HEK293 (cell line): ENCODE results near the gene TMEM150C.

ENCODE experiments used
- BCL11B ChIP-seq: fragments of 450-650 bp; formaldehyde crosslinking; IDR thresholded peaks from 2 replicates; pipeline ENCODE4 v1.5.1; 2016; ENCODE audit warnings: low read depth, missing biosample characterization, missing genetic modification characterization
- HOXA7 ChIP-seq: sonication (generic); formaldehyde crosslinking; IDR thresholded peaks from 2 replicates; pipeline ENCODE4 v1.8.1; 2022; ENCODE audit warnings: missing genetic modification reagents, borderline replicate concordance
- INSM2 ChIP-seq: fragments of 450-650 bp; formaldehyde crosslinking; IDR thresholded peaks from 2 replicates; pipeline ENCODE4 v1.5.1; 2016; ENCODE audit warnings: missing biosample characterization, missing genetic modification characterization
- MZF1 ChIP-seq: fragments of 450-650 bp; formaldehyde crosslinking; IDR thresholded peaks from 2 replicates; pipeline ENCODE4 v1.5.1; 2017; ENCODE audit warnings: missing biosample characterization, missing genetic modification characterization, borderline replicate concordance
- REPIN1 ChIP-seq: fragments of 450-650 bp; formaldehyde crosslinking; IDR thresholded peaks from 2 replicates; pipeline ENCODE4 v1.5.1; 2017; ENCODE audit warnings: missing biosample characterization, missing genetic modification characterization, low read depth
- SCRT2 ChIP-seq: fragments of 450-650 bp; formaldehyde crosslinking; IDR thresholded peaks from 2 replicates; pipeline ENCODE4 v1.5.1; 2016; ENCODE audit warnings: missing biosample characterization, missing genetic modification characterization
- SETDB1 ChIP-seq: IDR thresholded peaks from one replicate; pipeline ENCODE4 v1.6.1; 2017; ENCODE audit warnings: mild to moderate bottlenecking, low read length, moderate library complexity, mixed read lengths; ENCODE audit not compliant: insufficient read length
- SP2 ChIP-seq: fragments of 450-650 bp; formaldehyde crosslinking; IDR thresholded peaks from 2 replicates; pipeline ENCODE4 v1.5.1; 2016; ENCODE audit warnings: missing biosample characterization, missing genetic modification characterization
- ZBTB10 ChIP-seq: fragments of 450-650 bp; formaldehyde crosslinking; IDR thresholded peaks from 2 replicates; pipeline ENCODE4 v1.5.1; 2016; ENCODE audit warnings: missing biosample characterization, missing genetic modification characterization
- ZNF112 ChIP-seq: fragments of 450-650 bp; formaldehyde crosslinking; IDR thresholded peaks from 2 replicates; pipeline ENCODE4 v1.5.0; 2017; ENCODE audit warnings: missing biosample characterization, missing genetic modification characterization
- ZNF133 ChIP-seq: fragments of 450-650 bp; formaldehyde crosslinking; IDR thresholded peaks from 2 replicates; pipeline ENCODE4 v1.5.1; 2016; ENCODE audit warnings: missing biosample characterization, missing genetic modification characterization
- ZNF175 ChIP-seq: fragments of 450-650 bp; formaldehyde crosslinking; IDR thresholded peaks from 2 replicates; pipeline ENCODE4 v1.5.1; 2016; ENCODE audit warnings: missing biosample characterization, missing genetic modification characterization
- ZNF37A ChIP-seq: fragments of 450-650 bp; IDR thresholded peaks from 2 replicates; pipeline ENCODE4 v1.5.1; 2018; ENCODE audit warnings: missing biosample characterization, missing genetic modification characterization
- ZNF510 ChIP-seq: fragments of 450-650 bp; formaldehyde crosslinking; IDR thresholded peaks from 2 replicates; pipeline ENCODE4 v1.5.1; 2018; ENCODE audit warnings: mild to moderate bottlenecking, missing genetic modification characterization, missing biosample characterization; ENCODE audit not compliant: insufficient replicate concordance
- ZNF521 ChIP-seq: fragments of 450-650 bp; formaldehyde crosslinking; IDR thresholded peaks from 2 replicates; pipeline ENCODE4 v1.5.1; 2017; ENCODE audit warnings: missing biosample characterization, mild to moderate bottlenecking, missing genetic modification characterization
- ZNF548 ChIP-seq: fragments of 450-650 bp; formaldehyde crosslinking; IDR thresholded peaks from 2 replicates; pipeline ENCODE4 v1.5.1; 2016; ENCODE audit warnings: missing biosample characterization, missing genetic modification characterization
- ZNF555 ChIP-seq: fragments of 450-650 bp; formaldehyde crosslinking; conservative IDR thresholded peaks from 2 replicates; pipeline ENCODE4 v1.5.1; 2017; ENCODE audit warnings: missing biosample characterization, mild to moderate bottlenecking, missing genetic modification characterization, inconsistent platforms
- ZNF561 ChIP-seq: fragments of 450-650 bp; IDR thresholded peaks from 2 replicates; pipeline ENCODE4 v1.5.1; 2018; ENCODE audit warnings: missing biosample characterization, missing genetic modification characterization, borderline replicate concordance
- ZNF747 ChIP-seq: fragments of 450-650 bp; formaldehyde crosslinking; IDR thresholded peaks from 2 replicates; pipeline ENCODE4 v1.5.1; 2016; ENCODE audit warnings: missing biosample characterization, missing genetic modification characterization
- ZSCAN23 ChIP-seq: fragments of 450-650 bp; formaldehyde crosslinking; IDR thresholded peaks from 2 replicates; pipeline ENCODE4 v1.5.1; 2016; ENCODE audit warnings: missing biosample characterization, missing genetic modification characterization
- ZXDB ChIP-seq: fragments of 450-650 bp; formaldehyde crosslinking; IDR thresholded peaks from 2 replicates; pipeline ENCODE4 v1.5.1; 2016; ENCODE audit warnings: missing biosample characterization, missing genetic modification characterization
- TF ChIP-seq, protein P1 (sequence below): fragments of 450-650 bp; formaldehyde crosslinking; IDR thresholded peaks from 2 replicates; pipeline ENCODE4 v1.5.1; 2016; ENCODE audit warnings: missing biosample characterization, missing genetic modification characterization
- TF ChIP-seq, protein P2 (sequence below): fragments of 450-650 bp; formaldehyde crosslinking; IDR thresholded peaks from 2 replicates; pipeline ENCODE4 v1.5.1; 2016; ENCODE audit warnings: missing biosample characterization, missing genetic modification characterization
- TF ChIP-seq, protein P3 (sequence below): fragments of 450-650 bp; formaldehyde crosslinking; IDR thresholded peaks from 2 replicates; pipeline ENCODE4 v1.5.1; 2016; ENCODE audit warnings: missing biosample characterization, missing genetic modification characterization
- TF ChIP-seq, protein P4 (sequence below): fragments of 450-650 bp; formaldehyde crosslinking; IDR thresholded peaks from 2 replicates; pipeline ENCODE4 v1.5.1; 2017; ENCODE audit warnings: missing biosample characterization, missing genetic modification characterization
- TF ChIP-seq, protein P5 (sequence below): fragments of 450-650 bp; formaldehyde crosslinking; IDR thresholded peaks from 2 replicates; pipeline ENCODE4 v1.5.1; 2016; ENCODE audit warnings: missing biosample characterization, missing genetic modification characterization
- TF ChIP-seq, protein P6 (sequence below): fragments of 450-650 bp; formaldehyde crosslinking; IDR thresholded peaks from 2 replicates; pipeline ENCODE4 v1.5.1; 2016; ENCODE audit warnings: missing biosample characterization, missing genetic modification characterization, borderline replicate concordance

Gene TMEM150C

DNA sequence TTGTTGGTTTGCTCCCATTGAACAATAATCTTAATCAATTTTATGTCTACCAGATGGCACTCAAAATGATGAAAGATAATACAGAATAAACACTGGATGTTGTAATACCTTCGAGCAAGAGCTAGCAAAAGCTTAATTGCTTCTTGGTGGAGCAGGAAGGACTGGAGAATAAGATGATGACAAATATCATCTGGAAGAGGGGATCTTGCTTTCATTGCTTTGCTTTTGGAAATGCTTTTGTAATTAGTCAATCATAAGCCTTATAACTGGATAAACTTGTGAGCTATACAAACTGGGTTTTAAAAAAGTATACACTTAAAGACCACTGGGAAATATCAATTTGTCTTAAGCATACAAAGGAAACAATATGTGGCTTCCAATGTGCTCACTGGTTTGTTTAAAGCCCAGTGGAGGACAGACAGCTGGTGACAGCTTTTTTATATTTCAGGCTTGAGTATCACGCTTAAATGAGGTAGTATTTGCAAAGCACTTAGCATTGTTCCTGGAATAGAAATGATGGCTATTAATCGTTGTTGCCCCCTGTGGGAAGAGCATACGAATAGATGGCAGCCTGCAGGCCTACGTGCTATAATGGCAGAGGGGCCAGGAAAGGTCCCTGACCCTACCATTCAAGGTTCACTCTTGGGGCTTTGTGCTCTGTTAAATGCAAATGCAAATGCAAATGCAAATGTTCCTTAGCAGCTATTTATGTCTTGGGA lies 61.2 kb downstream of the TMEM150C start (continued):
- TF ChIP-seq ZSCAN23 (tag by site-specific recombination) (0 out of 2 replicates have a peak, but pooled peaks have one; percentile 11), ZBTB10 (tag by site-specific recombination) (no peak), ZNF510 (no peak), ZNF133 (tag by site-specific recombination) (no peak), MZF1 (tag by site-specific recombination) (peak; percentile 37; the same call in 1 of the 2 replicates), HOXA7 (CRISPR knock-in tag) (no peak), ZNF175 (no peak), ZNF521 (tag by site-specific recombination) (no peak), REPIN1 (tag by site-specific recombination) (no peak), SP2 (tag by site-specific recombination) (0 out of 2 replicates have a peak, but pooled peaks have one; percentile 4), ZNF555 (tag by site-specific recombination) (no peak), ZNF747 (tag by site-specific recombination) (no peak), BCL11B (tag by site-specific recombination) (no peak), ZNF37A (tag by site-specific recombination) (no peak), ZXDB (no peak), ZNF548 (tag by site-specific recombination) (no peak), ZNF561 (tag by site-specific recombination) (no peak), SETDB1 (no peak), SCRT2 (tag by site-specific recombination) (0 out of 2 replicates have a peak, but pooled peaks have one; percentile 49), ZNF112 (tag by site-specific recombination) (no peak), INSM2 (tag by site-specific recombination) (peak; percentile 73)
- TF ChIP-seq, protein P1, sequence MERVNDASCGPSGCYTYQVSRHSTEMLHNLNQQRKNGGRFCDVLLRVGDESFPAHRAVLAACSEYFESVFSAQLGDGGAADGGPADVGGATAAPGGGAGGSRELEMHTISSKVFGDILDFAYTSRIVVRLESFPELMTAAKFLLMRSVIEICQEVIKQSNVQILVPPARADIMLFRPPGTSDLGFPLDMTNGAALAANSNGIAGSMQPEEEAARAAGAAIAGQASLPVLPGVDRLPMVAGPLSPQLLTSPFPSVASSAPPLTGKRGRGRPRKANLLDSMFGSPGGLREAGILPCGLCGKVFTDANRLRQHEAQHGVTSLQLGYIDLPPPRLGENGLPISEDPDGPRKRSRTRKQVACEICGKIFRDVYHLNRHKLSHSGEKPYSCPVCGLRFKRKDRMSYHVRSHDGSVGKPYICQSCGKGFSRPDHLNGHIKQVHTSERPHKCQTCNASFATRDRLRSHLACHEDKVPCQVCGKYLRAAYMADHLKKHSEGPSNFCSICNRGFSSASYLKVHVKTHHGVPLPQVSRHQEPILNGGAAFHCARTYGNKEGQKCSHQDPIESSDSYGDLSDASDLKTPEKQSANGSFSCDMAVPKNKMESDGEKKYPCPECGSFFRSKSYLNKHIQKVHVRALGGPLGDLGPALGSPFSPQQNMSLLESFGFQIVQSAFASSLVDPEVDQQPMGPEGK (tag by site-specific recombination): no peak
- TF ChIP-seq, protein P2, sequence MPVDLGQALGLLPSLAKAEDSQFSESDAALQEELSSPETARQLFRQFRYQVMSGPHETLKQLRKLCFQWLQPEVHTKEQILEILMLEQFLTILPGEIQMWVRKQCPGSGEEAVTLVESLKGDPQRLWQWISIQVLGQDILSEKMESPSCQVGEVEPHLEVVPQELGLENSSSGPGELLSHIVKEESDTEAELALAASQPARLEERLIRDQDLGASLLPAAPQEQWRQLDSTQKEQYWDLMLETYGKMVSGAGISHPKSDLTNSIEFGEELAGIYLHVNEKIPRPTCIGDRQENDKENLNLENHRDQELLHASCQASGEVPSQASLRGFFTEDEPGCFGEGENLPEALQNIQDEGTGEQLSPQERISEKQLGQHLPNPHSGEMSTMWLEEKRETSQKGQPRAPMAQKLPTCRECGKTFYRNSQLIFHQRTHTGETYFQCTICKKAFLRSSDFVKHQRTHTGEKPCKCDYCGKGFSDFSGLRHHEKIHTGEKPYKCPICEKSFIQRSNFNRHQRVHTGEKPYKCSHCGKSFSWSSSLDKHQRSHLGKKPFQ (tag by site-specific recombination): no peak
- TF ChIP-seq, protein P3, sequence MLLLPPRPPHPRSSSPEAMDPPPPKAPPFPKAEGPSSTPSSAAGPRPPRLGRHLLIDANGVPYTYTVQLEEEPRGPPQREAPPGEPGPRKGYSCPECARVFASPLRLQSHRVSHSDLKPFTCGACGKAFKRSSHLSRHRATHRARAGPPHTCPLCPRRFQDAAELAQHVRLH (tag by site-specific recombination): no peak
- TF ChIP-seq, protein P4, sequence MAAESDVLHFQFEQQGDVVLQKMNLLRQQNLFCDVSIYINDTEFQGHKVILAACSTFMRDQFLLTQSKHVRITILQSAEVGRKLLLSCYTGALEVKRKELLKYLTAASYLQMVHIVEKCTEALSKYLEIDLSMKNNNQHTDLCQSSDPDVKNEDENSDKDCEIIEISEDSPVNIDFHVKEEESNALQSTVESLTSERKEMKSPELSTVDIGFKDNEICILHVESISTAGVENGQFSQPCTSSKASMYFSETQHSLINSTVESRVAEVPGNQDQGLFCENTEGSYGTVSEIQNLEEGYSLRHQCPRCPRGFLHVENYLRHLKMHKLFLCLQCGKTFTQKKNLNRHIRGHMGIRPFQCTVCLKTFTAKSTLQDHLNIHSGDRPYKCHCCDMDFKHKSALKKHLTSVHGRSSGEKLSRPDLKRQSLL: no peak
- TF ChIP-seq, protein P5, sequence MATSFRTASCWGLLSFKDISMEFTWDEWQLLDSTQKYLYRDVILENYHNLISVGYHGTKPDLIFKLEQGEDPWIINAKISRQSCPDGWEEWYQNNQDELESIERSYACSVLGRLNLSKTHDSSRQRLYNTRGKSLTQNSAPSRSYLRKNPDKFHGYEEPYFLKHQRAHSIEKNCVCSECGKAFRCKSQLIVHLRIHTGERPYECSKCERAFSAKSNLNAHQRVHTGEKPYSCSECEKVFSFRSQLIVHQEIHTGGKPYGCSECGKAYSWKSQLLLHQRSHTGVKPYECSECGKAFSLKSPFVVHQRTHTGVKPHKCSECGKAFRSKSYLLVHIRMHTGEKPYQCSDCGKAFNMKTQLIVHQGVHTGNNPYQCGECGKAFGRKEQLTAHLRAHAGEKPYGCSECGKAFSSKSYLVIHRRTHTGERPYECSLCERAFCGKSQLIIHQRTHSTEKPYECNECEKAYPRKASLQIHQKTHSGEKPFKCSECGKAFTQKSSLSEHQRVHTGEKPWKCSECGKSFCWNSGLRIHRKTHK (tag by site-specific recombination): no peak
- TF ChIP-seq, protein P6, sequence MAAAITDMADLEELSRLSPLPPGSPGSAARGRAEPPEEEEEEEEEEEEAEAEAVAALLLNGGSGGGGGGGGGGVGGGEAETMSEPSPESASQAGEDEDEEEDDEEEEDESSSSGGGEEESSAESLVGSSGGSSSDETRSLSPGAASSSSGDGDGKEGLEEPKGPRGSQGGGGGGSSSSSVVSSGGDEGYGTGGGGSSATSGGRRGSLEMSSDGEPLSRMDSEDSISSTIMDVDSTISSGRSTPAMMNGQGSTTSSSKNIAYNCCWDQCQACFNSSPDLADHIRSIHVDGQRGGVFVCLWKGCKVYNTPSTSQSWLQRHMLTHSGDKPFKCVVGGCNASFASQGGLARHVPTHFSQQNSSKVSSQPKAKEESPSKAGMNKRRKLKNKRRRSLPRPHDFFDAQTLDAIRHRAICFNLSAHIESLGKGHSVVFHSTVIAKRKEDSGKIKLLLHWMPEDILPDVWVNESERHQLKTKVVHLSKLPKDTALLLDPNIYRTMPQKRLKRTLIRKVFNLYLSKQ (tag by site-specific recombination): no peak
